Endothelial cell of umbilical vein (primary cell): Measurements from ENCODE around the gene EIF2AK2. TPM values are rescaled to one million over a fixed set of nuclear protein-coding genes. Genes with fewer than 3 reads are reported as not detected.

Source experiments
- BruUV-seq: library from RNA; stranded (reverse); fragments of 400-500 nt; replicated peaks from 2 replicates; lab custom pipeline; 2021; lab: Mats Ljungman, UMichigan
- CTCF ChIA-PET: fragments of 300-600, 350-600 bp; sonication (Branson Sonifier 250); formaldehyde crosslinking; loops from one replicate; lab custom pipeline; 2021; ENCODE audit warnings: antibody characterized with exemption, inconsistent platforms; lab: Charles Lee
- POLR2A ChIA-PET: fragments of 300-600, 350-600 bp; sonication (Branson Sonifier 250); formaldehyde crosslinking; loops from one replicate; lab custom pipeline; 2021; ENCODE audit warnings: antibody characterized with exemption, inconsistent platforms; lab: Charles Lee
- DNase-seq: peaks from one replicate; pipeline ENCODE4 v3.0.0-alpha.2; 2011; ENCODE audit warnings: low read depth, low spot score
- FAIRE-seq: peaks from 2 replicates; lab custom pipeline; 2011; peaks lifted over from hg19 to GRCh38; lab: Jason Lieb, UNC
- H2AFZ ChIP-seq: 2 replicates; pipeline ENCODE4 v1.6.0; 2012; ENCODE audit warnings: low read depth, low read length, control low read depth, inconsistent platforms
- H3K27ac ChIP-seq: 2 replicates; pipeline ENCODE4 v1.5.1; 2011; ENCODE audit warnings: low read depth, mild to moderate bottlenecking, control low read depth, low read length, moderate library complexity; ENCODE audit not compliant: insufficient read depth
- H3K27me3 ChIP-seq, 2 experiments: 2 replicates each; pipeline versions ENCODE4 v1.6.0 to v1.6.1; 2011; ENCODE audit warnings: low read length in 2 of 2, mixed read lengths in 1 of 2; ENCODE audit not compliant: control insufficient read depth in 2 of 2, insufficient read depth in 2 of 2
- H3K36me3 ChIP-seq, 2 experiments: 2 replicates in 1 of 2; 3 replicates in 1 of 2; pipeline ENCODE4 v1.5.1; 2011; ENCODE audit warnings: low read length in 2 of 2, mild to moderate bottlenecking in 1 of 2, moderate library complexity in 1 of 2; ENCODE audit not compliant: control insufficient read depth in 2 of 2, insufficient read depth in 2 of 2; ENCODE audit errors: extremely low read depth in 1 of 2
- H3K4me1 ChIP-seq: 3 replicates; pipeline ENCODE4 v1.5.1; 2011; ENCODE audit warnings: mild to moderate bottlenecking, low read length; ENCODE audit not compliant: control insufficient read depth, insufficient read depth; ENCODE audit errors: extremely low read depth
- H3K4me2 ChIP-seq: 2 replicates; pipeline ENCODE4 v1.6.1; 2011; ENCODE audit warnings: low read length, control low read depth, mixed read lengths; ENCODE audit not compliant: insufficient read depth
- H3K4me3 ChIP-seq, 3 experiments: fragments of 200-600 bp in 1 of 3; sonication (generic), shearing (Covaris generic) in 1 of 3; replicated peaks in 1 of 3; 2 replicates each; pipeline ENCODE4 v1.5.1; 2011 to 2016; ENCODE audit warnings: control low read depth in 3 of 3, low read length in 3 of 3, mild to moderate bottlenecking in 2 of 3, inconsistent platforms in 1 of 3, low read depth in 1 of 3, moderate library complexity in 1 of 3; ENCODE audit not compliant: insufficient read depth in 1 of 3
- H3K79me2 ChIP-seq: 2 replicates; pipeline ENCODE4 v1.6.0; 2012; ENCODE audit warnings: low read length, inconsistent platforms; ENCODE audit not compliant: control insufficient read depth, insufficient read depth
- H3K9ac ChIP-seq: replicated peaks from 2 replicates; pipeline ENCODE3; 2011; ENCODE audit warnings: low read length, control low read depth; ENCODE audit not compliant: insufficient read depth; ENCODE audit errors: extremely low read depth
- H3K9me1 ChIP-seq: replicated peaks from 3 replicates; pipeline ENCODE4 v1.6.0; 2011; ENCODE audit warnings: mild to moderate bottlenecking, low read length; ENCODE audit not compliant: control insufficient read depth, insufficient read depth; ENCODE audit errors: extremely low read depth
- H3K9me3 ChIP-seq: replicated peaks from 2 replicates; pipeline ENCODE4 v1.5.1; 2012; ENCODE audit warnings: low read length, inconsistent platforms; ENCODE audit not compliant: control insufficient read depth, insufficient read depth
- H4K20me1 ChIP-seq: replicated peaks from 2 replicates; pipeline ENCODE3; 2011; ENCODE audit warnings: mild to moderate bottlenecking, low read length; ENCODE audit not compliant: control insufficient read depth, insufficient read depth; ENCODE audit errors: extremely low read depth
- CTCF ChIP-seq, 2 donors: IDR thresholded peaks; 1 replicate in 1 of 2; 2 replicates in 1 of 2; pipeline ENCODE4 v1.5.1; 2011; ENCODE audit warnings: low read length in 2 of 2, mild to moderate bottlenecking in 2 of 2, moderate library complexity in 2 of 2, control low read depth in 1 of 2, inconsistent platforms in 1 of 2, low read depth in 1 of 2; ENCODE audit not compliant: insufficient read depth in 1 of 2; ENCODE audit errors: extremely low read depth in 1 of 2
- EZH2 ChIP-seq: IDR thresholded peaks from 2 replicates; pipeline ENCODE4 v1.6.1; 2012; ENCODE audit warnings: borderline replicate concordance, low read depth, mild to moderate bottlenecking, moderate library complexity, low read length, inconsistent platforms; ENCODE audit not compliant: severe bottlenecking
- FOS ChIP-seq: IDR thresholded peaks from 2 replicates; pipeline ENCODE4 v1.6.1; 2011; ENCODE audit warnings: mild to moderate bottlenecking, low read length, moderate library complexity, borderline replicate concordance; ENCODE audit not compliant: insufficient read depth
- GATA2 ChIP-seq: IDR thresholded peaks from 2 replicates; pipeline ENCODE4 v1.7.0; 2011; ENCODE audit warnings: low read depth, mild to moderate bottlenecking, moderate library complexity, mixed read lengths, low read length; ENCODE audit not compliant: insufficient read length, insufficient read depth
- JUN ChIP-seq: IDR thresholded peaks from 2 replicates; pipeline ENCODE4 v1.6.1; 2011; ENCODE audit warnings: borderline replicate concordance, low read depth; ENCODE audit not compliant: insufficient read length, insufficient read depth
- MAX ChIP-seq: IDR thresholded peaks from 2 replicates; pipeline ENCODE4 v1.6.1; 2011; ENCODE audit not compliant: insufficient read depth, insufficient read length
- MYC ChIP-seq: IDR thresholded peaks from one replicate; pipeline ENCODE4 v1.6.1; 2011; ENCODE audit warnings: mild to moderate bottlenecking, low read depth, low read length
- POLR2A ChIP-seq: IDR thresholded peaks from 2 replicates; pipeline ENCODE4 v1.6.1; 2012; ENCODE audit warnings: low read depth, mild to moderate bottlenecking, control low read depth, low read length
- POLR2AphosphoS5 ChIP-seq: IDR thresholded peaks from 2 replicates; pipeline ENCODE4 v1.6.1; 2012; ENCODE audit warnings: low read depth, mild to moderate bottlenecking, control low read depth, low read length, moderate library complexity; ENCODE audit not compliant: insufficient read depth
- dilution Hi-C: fragments of 300-500 bp; cut with MboI; formaldehyde crosslinking; loops from one replicate; pipeline ENCODE4 v1.15.0; 2019; ENCODE audit warnings: low sequenced_read_pairs; ENCODE audit not compliant: extremely low pct_ligation_motif_present
- intact Hi-C: fragments of 100-400 bp; cut with micrococcal nuclease; formaldehyde crosslinking; loops from one replicate; pipeline ENCODE4 v1.10.0; 2022
- polyA plus RNA-seq, 4 experiments: library from polyadenylated mRNA; depleted of rRNA in 3 of 4; stranded (reverse) in 3 of 4; unstranded in 1 of 4; fragments of >200 nt; gene quantifications; 2 replicates each; pipeline versions ENCODE4 v1.2.1 to v1.2.3, GENCODE V29; 2011 to 2012; ENCODE audit warnings: missing spikeins in 1 of 4
- total RNA-seq: library from RNA; stranded (reverse); gene quantifications from 2 replicates; pipeline ENCODE4 v1.2.3, GENCODE V29; 2021

The EIF2AK2 gene
- total and polyA plus RNA-seq, 2 donors (not counting 3 experiments of a cell fraction or from before 2014, with no cell fraction given): 8.0 to 41.1 TPM

GRCh38 chr2:37059841-37060240 is 96.9 kb downstream of the EIF2AK2 start:
- Histone ChIP-seq H3K4me2 (no peak overlapping the region), H2AFZ (no peak overlapping the region), H3K27ac (no peak overlapping the region), H3K27me3 (no peaks in the 10 kb centered on the region), H3K9me3 (no peaks in the 10 kb centered on the region), H3K9me1 (no peaks in the 10 kb centered on the region), H3K36me3 (peaks cover 5 to 9% of the 10 kb centered on the region in 2 experiments), H3K9ac (no peak overlapping the region), H3K4me3 (no peak overlapping the region), H4K20me1 (no peaks in the 10 kb centered on the region), H3K4me1 (no peaks in the 10 kb centered on the region), H3K79me2 (no peaks in the 10 kb centered on the region)
- no TSS peak for BruUV-seq
- TF ChIP-seq EZH2 (no peak), FOS (no peak), POLR2A (no peak), POLR2AphosphoS5 (no peak), MYC (no peak), CTCF (IDR thresholded peaks at IDR 0.05; ENCODE audit: extremely low read depth in 1 of 2, insufficient read depth in 1 of 2, low read depth in 1 of 2, low read length in 2 of 2) (no peak), GATA2 (no peak), MAX (no peak), JUN (no peak)
- ChIA-PET POLR2A (no interaction called here), CTCF (interaction anchor here (0.9 kb wide), 1 partner anchor 10 kb away, joined by 3 read pairs; no protein-coding TSS in a partner anchor)
- FAIRE-seq (no peak), DNase-seq (no peak)
- dilution Hi-C loops: no loop called here
- intact Hi-C loops: no loop called here
